NOMO-1 treated with DMSO at 0.1 percent for 48 hours (cell line): Measurements from ENCODE around the gene CACNA1D.

Experiments used
- DNase-seq: peaks from one replicate; lab custom pipeline; 2025; ENCODE audit not compliant: unreplicated experiment; lab: John Stamatoyannopoulos, UW

Gene CACNA1D

DNA sequence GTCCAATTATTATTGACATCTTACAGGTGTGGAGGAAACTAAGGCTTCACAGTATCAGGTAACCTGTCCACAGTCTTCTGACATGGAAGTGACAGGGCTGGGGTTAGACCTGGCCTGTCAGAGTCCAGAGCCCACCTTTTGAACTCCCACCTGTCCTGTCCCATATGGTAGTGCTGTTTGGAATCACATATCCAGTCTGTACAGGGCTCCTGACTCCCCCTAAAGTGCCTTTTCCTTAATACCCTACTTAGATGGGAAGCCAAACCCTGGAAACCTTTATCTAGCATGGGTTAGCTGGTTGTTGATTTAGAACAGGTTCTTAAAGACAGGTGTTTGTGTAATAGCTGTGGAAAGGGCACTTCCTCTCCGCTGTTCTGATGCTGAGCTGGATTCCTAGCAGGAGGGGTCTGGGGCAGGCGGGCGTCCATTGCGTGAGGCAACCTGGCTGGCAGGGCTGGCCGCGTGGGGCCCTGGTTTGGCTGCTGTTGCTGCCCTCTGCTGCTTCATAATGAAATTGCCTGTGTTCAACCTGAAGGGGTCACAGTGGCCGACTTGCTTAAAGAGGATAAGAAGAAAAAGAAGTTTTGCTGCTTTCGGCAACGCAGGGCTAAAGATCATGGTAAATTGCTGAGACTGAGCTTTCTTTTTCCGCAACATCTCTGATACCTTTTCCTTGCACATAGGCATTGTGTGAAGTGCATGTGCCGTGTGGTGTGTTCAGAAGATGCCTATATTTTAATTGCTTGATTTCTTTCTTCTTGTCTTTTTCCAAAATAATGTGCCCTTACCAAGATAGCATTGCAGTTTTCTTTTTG is 215.7 kb downstream of the CACNA1D start:
- peak; percentile 61 for DNase-seq

GRCh38 chr3:53711387-53711786 is 217.0 kb downstream of the CACNA1D start:
- no peak for DNase-seq

GRCh38 chr3:53712817-53713388 is 218.5 kb downstream of the CACNA1D start:
- no peak for DNase-seq

DNA sequence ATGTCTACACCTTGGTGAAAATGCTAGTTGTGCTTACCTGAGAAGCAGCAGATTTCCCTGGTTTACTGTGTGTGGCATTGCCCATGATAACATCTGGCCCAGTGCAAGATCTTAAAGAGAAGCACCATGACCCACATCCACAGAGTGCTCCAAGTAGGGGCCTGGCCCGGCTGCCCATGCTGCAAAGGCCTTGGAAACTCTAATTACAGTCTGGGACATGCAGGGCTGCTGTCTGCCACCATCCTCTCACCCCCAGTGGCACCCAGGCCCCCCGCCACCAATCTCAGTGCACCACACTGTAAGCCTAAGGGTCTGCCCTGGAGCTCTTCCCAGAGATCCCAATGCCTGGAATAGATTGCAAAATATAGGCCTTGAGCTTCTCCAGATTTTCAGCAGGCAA is 219.2 kb downstream of the CACNA1D start:
- no peak for DNase-seq

- DNase-seq: no peak
Observed at GRCh38 chr3:53715815-53716483, 221.5 kb downstream of the CACNA1D start.

DNA sequence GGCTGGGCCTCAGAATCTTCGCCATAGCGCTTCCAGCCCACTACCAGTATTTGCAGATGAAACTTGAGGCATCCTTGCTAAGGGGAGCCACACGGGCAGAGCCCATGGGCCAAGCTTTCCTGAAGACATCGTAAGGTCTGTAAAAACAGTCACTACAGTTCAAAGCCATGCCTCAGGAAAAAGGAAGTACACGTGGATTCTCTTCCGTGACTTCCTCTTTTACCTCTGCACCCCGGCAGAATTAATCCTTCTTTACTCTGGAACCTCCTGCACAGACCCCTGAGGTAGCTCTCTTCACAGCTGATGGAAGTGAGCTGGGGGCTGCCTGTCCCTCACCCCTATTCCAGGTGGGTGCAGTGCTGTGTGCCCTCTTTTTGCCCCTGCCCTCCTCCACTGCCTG is 222.6 kb downstream of the CACNA1D start:
- DNase-seq: peak; percentile 58

GRCh38 chr3:53718462-53718861 is 224.1 kb downstream of the CACNA1D start:
- DNase-seq: no peak

- no peak for DNase-seq
Observed at GRCh38 chr3:53719796-53720195, 225.4 kb downstream of the CACNA1D start.

GRCh38 chr3:53721187-53722119 is 227.0 kb downstream of the CACNA1D start:
- DNase-seq: no peak

GRCh38 chr3:53724566-53724965 is 230.2 kb downstream of the CACNA1D start:
- no peak for DNase-seq

DNA sequence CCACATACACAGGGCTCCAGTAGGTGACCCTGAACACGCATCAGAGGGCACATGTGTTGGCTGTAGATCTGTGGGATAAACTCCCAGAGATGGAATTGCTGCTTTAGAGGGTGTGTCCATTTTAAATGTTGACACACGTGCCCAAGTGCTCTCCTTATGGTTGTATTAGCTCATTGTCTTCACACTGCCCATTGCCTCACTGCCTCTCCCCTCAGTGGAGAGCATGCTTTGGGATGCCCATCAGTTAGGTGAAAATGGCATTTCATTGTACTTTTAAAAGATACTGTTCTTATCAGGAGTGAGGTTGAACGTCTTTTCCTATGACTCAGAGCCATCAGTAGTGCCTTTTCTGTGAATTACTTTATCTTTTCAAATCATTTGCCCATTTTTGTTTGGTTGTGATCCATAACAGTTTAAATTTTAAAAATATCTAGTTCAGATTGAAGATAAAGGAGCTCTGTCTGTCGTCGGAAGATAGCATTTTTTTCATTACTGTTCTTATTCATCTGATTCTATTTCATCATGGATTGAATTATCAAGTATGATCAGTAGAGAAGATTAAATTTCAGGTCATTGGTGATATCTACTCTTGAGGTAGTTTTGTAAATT is 231.1 kb downstream of the CACNA1D start:
- DNase-seq: no peak

DNA sequence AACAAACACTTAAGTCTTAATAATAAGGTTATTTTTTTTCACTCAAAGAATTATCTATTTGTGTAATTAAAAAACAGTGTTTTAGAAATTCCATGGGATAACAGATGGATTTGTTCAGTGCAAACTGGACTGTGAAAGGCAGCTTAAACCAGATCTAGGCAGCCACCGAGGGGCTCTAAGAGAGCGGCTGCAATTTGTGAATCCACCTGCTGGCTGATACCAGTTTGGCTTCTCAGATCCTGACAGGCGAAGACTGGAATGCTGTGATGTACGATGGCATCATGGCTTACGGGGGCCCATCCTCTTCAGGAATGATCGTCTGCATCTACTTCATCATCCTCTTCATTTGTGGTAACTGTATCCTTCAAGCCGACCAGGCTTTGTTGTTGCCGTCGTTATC is 232.2 kb downstream of the CACNA1D start:
- DNase-seq: no peak

DNA sequence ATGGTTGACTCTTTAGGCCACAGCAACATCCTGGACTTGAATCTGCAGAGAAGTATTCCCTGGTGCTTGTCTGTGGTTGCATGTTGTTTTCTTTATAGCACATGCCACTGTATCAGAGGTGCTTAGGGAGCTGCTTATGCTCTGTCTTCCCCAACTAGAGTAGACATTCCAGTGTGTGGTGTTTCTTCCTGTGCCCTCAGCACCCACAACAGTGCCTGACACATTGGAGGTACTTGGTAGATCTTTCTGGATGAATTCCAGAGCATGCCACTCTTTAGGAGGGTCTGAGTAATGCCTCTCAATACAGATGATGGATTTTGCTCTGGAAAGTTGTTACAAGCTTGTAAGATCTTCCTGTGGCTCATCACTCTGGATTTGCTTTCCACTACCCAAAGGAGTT is 234.2 kb downstream of the CACNA1D start:
- DNase-seq: no peak

GRCh38 chr3:53729159-53729558 is 234.7 kb downstream of the CACNA1D start:
- no peak for DNase-seq

GRCh38 chr3:53729618-53730017 is 235.2 kb downstream of the CACNA1D start:
- no peak for DNase-seq

DNA sequence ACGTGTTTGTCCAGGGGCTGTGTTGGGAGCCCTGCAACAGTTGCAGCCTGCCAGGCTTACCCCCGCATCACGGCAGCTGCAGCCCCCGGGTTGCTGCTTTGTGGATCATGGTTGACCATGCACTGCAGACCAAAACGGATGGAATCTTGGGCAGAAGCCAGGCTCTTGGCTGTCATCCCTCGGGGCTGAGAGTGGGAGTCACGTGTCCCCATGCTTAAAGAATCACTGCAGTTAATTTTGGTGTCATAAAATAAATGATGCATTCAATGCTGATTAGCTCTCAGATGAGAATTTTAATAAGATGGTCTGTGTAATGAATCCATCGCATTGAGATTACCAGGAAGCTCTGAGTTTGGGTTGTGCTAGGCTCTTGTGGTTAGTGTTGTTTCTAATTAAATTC is 236.2 kb downstream of the CACNA1D start:
- no peak for DNase-seq

DNA sequence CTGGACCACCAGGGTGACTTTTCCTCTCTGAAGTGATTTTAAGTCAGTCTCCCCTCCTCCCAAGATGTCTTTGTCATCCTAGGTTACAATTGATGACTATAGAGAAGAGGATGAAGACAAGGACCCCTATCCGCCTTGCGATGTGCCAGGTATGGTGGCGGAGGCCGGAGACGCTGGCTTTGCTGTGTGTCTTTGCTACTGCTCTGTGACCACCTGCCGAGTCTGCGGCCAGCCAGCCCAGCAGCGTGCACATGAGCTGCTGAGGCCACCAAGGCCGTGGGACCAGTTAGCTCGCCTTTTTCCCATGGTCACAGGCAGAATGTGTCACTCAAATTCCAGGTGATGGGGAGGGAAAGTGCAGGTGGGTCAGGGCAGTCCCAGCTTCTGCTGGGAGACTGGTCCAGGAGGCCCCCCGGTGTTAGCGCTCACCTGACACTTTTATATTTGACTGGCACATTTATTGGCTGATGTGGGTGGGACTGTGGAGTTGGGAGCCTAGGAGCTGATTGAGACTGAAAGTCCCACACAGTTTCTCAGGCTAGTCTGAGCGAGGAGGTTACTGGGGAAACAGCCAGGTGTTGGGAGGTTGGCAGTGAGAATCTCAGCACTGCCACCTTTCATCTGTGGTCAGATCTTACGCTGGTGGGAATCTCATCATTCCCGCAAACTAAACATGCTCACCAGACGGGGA is 237.7 kb downstream of the CACNA1D start:
- no peak for DNase-seq

DNA sequence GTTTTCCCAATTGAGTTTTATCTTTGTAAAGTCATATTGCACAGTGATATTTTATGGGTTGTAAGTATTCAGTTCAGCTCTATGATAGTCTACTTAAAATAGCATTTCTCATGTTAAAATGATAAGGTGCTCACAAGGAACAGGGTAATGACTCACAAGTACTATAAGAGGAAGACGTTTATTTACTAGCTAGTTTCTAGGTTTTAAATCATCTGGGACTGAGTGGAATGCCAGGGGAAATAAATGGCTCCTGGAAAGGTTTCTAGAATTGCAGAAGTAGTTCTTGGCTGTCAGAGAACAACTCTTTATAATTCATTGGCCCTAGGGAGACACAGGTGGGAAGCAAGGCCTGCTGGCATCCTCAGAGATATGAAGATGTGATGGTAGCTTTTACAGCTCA is 239.0 kb downstream of the CACNA1D start:
- DNase-seq: peak; percentile 11

GRCh38 chr3:53739966-53740365 is 245.6 kb downstream of the CACNA1D start:
- DNase-seq: no peak

DNA sequence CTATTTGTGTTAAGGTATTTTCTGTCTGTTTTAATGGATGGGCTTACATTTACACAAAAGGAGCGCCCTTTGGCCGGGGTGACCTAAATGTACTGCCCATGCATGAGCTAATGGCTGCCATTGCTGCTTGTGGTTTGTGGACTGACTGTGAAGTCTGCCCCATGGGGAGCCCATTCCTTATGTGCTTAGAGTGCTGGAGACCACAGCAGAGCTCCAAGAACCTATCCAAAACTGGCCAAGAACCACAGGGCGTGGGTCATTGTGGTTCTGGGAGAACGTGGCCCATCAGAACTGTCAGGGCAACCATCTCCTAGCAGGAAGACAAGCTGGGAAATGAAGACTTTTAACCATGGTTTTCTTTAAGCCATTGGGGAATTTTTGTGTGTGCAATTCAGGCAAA is 246.5 kb downstream of the CACNA1D start:
- DNase-seq: no peak
